Measurements from ENCODE around the gene SUMF1. TPM values are rescaled to one million over a fixed set of nuclear protein-coding genes. Genes with fewer than 3 reads are reported as not detected.
"Not testable (repeated sequence)": the region's sequence is repeated elsewhere in the genome, so short reads cannot be mapped to it uniquely, and the experiment has no call there.

Gene SUMF1
- total and polyA plus RNA-seq, 2 donors (not counting 1 experiment from before 2014, with no cell fraction given): 10.3 to 21.2 TPM

GRCh38 chr3:4332111-4332510, 135.0 kb downstream of the SUMF1 start:
- Histone ChIP-seq H3K27ac (ENCODE audit: low read length in 2 of 2) (no peak overlapping the region), H3K36me3 (replicated peaks in 1 of 2; ENCODE audit: control extremely low read depth in 1 of 2, control insufficient read depth in 1 of 2, extremely low read depth in 1 of 2, insufficient read depth in 2 of 2, low read length in 1 of 2) (no peaks in the 10 kb centered on the region), H3K4me3 (ENCODE audit: control extremely low read depth in 1 of 5, extremely low read depth in 1 of 5, insufficient read depth in 1 of 5, low read depth in 2 of 5, low read length in 4 of 5) (no peak overlapping the region), H3K79me2 (ENCODE audit: control insufficient read depth, insufficient read depth, low read length) (no peaks in the 10 kb centered on the region), H3K4me1 (ENCODE audit: control insufficient read depth in 2 of 2, insufficient read depth in 2 of 2, low read length in 2 of 2) (no peaks in the 10 kb centered on the region), H3K9ac (ENCODE audit: low read length) (no peak overlapping the region), H3K9me3 (ENCODE audit: control extremely low read depth in 1 of 3, control insufficient read depth in 2 of 3, insufficient read depth in 1 of 3, low read length in 2 of 3) (peaks cover 0 to 15% (median 13%) of the 10 kb centered on the region in 3 donors), H3K4me2 (replicated peaks; ENCODE audit: low read depth, low read length, poor library complexity, severe bottlenecking) (no peak overlapping the region), H3K27me3 (replicated peaks in 1 of 4; ENCODE audit: control extremely low read depth in 1 of 4, control insufficient read depth in 3 of 4, insufficient read depth in 4 of 4, low read length in 3 of 4) (no peaks in the 10 kb centered on the region), H2AFZ (ENCODE audit: insufficient read depth, low read depth, low read length, poor library complexity, severe bottlenecking) (no peak overlapping the region), H4K20me1 (ENCODE audit: control insufficient read depth, insufficient read depth, low read length, poor library complexity, severe bottlenecking) (no peaks in the 10 kb centered on the region)
- no CpG with 5 or more reads among the region's 1 CpG for WGBS (ENCODE audit: insufficient coverage)
- Mint-ChIP-seq H3K4me3 (no peak overlapping the region), H3K4me1 (no peaks in the 10 kb centered on the region), H3K27me3 (no peaks in the 10 kb centered on the region), H3K27ac (no peak overlapping the region), H3K9me3 (ENCODE audit: insufficient read depth) (peaks cover 5% of the 10 kb centered on the region)
- no peak for TF ChIP-seq EZH2 (IDR thresholded peaks at IDR 0.05; ENCODE audit: borderline replicate concordance, insufficient read depth, low read depth, low read length, poor library complexity, severe bottlenecking)
- TF ChIP-seq, protein P1, sequence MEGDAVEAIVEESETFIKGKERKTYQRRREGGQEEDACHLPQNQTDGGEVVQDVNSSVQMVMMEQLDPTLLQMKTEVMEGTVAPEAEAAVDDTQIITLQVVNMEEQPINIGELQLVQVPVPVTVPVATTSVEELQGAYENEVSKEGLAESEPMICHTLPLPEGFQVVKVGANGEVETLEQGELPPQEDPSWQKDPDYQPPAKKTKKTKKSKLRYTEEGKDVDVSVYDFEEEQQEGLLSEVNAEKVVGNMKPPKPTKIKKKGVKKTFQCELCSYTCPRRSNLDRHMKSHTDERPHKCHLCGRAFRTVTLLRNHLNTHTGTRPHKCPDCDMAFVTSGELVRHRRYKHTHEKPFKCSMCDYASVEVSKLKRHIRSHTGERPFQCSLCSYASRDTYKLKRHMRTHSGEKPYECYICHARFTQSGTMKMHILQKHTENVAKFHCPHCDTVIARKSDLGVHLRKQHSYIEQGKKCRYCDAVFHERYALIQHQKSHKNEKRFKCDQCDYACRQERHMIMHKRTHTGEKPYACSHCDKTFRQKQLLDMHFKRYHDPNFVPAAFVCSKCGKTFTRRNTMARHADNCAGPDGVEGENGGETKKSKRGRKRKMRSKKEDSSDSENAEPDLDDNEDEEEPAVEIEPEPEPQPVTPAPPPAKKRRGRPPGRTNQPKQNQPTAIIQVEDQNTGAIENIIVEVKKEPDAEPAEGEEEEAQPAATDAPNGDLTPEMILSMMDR (IDR thresholded peaks at IDR 0.05): no peak
- POLR2A ChIA-PET: no interaction called here
- intact Hi-C loops (cut with micrococcal nuclease): no loop called here
- CTCF ChIA-PET: no interaction called here
- DNase-seq (no peak), ATAC-seq (ENCODE audit: low read depth) (no peak)

DNA sequence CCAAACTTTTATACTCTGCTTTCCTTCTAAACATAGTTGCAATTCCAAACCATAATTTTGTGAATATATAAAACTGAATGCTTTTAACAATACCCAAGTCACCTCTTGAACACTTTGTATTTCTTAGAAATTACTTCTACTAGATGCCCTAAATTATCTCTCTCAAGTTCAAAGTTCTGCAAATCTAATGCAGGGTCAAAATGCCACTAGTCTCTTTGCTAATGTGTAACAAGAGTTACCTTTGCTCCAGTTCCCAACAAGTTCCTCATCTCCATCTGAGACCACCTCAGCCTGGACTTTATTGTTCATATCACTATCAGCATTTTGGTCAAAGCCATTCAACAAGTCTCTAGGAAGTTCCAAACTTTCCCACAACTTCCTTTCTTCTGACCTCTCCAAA, 137.3 kb downstream of the SUMF1 start:
- H3K9ac ChIP-seq (ENCODE audit: low read length); H3K27ac ChIP-seq (ENCODE audit: low read length in 2 of 2); H3K36me3 ChIP-seq (replicated peaks in 1 of 2; ENCODE audit: control extremely low read depth in 1 of 2, control insufficient read depth in 1 of 2, extremely low read depth in 1 of 2, insufficient read depth in 2 of 2, low read length in 1 of 2); CTCF ChIA-PET; H3K4me2 ChIP-seq (replicated peaks; ENCODE audit: low read depth, low read length, poor library complexity, severe bottlenecking); H4K20me1 ChIP-seq (ENCODE audit: control insufficient read depth, insufficient read depth, low read length, poor library complexity, severe bottlenecking); H3K27ac Mint-ChIP-seq; H3K4me1 ChIP-seq (ENCODE audit: control insufficient read depth in 2 of 2, insufficient read depth in 2 of 2, low read length in 2 of 2); H3K9me3 Mint-ChIP-seq (ENCODE audit: insufficient read depth); H3K4me3 Mint-ChIP-seq; ATAC-seq (ENCODE audit: low read depth); intact Hi-C loops (cut with micrococcal nuclease); POLR2A ChIA-PET; H3K4me1 Mint-ChIP-seq; H3K4me3 ChIP-seq (ENCODE audit: control extremely low read depth in 1 of 5, extremely low read depth in 1 of 5, insufficient read depth in 1 of 5, low read depth in 2 of 5, low read length in 4 of 5); H3K79me2 ChIP-seq (ENCODE audit: control insufficient read depth, insufficient read depth, low read length); H2AFZ ChIP-seq (ENCODE audit: insufficient read depth, low read depth, low read length, poor library complexity, severe bottlenecking); H3K27me3 Mint-ChIP-seq; H3K27me3 ChIP-seq (replicated peaks in 1 of 4; ENCODE audit: control extremely low read depth in 1 of 4, control insufficient read depth in 3 of 4, insufficient read depth in 4 of 4, low read length in 3 of 4); DNase-seq: not testable (repeated sequence)
- H3K9me3 ChIP-seq (ENCODE audit: control extremely low read depth in 1 of 3, control insufficient read depth in 2 of 3, insufficient read depth in 1 of 3, low read length in 2 of 3): peaks cover 0 to 21% (median 13%) of the 10 kb centered on the region in 3 donors
